ENCODE results near the gene OASL.

DNA sequence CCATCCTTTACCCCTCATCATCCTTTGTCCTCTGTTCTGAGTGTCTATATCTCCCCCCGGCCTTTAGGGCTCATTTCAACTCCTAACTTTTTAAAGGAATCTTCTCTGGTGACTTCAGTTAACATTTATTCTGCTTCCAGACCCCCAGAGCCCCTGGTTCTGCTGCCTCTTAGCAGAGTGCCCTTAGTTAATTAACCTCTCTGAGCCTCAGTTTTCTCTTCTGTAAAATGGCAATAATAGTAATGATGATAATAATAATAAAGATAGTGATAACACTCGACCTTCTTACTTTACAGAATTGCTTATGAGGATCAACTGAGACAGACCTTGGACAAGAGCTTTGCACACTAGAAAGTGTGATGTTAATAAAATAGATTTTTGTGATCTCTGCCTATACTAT lies 16.3 kb downstream of the OASL start:
- TF ChIP-seq POLR2AphosphoS5 (IDR thresholded peaks at IDR 0.05; ENCODE audit: borderline replicate concordance, low read depth, low read length), result no peak
- no peak for TF ChIP-seq EZH2 (IDR thresholded peaks at IDR 0.05)
- TF ChIP-seq FOXP2 (optimal IDR thresholded peaks at IDR 0.05; ENCODE audit: control extremely low read depth, extremely low read length, insufficient read depth), result no peak
